Neural cell (in vitro differentiated cells): Measurements from ENCODE around the gene GABBR2. TPM values are rescaled to one million over a fixed set of nuclear protein-coding genes. Genes with fewer than 3 reads are reported as not detected.
A peak's percentile ranks its signal among the peaks of the same experiment; 100 is the strongest.

Experiments
- H2AFZ ChIP-seq: fragments of 200-600, 300-800 bp; sonication (generic), shearing (Covaris generic); 2 replicates; pipeline ENCODE4 v1.6.0; 2014; ENCODE audit warnings: low read depth, mild to moderate bottlenecking, antibody characterized with exemption, low read length, moderate library complexity
- H3F3A ChIP-seq: fragments of 200-600 bp; shearing (Covaris generic); 2 replicates; pipeline ENCODE4 v1.6.1; 2016; ENCODE audit warnings: mild to moderate bottlenecking, moderate library complexity, mixed read lengths, antibody characterized with exemption, low read length; ENCODE audit not compliant: insufficient read depth, poor library complexity, severe bottlenecking
- H3K27ac ChIP-seq: fragments of 200-600, 300-800 bp; sonication (generic), shearing (Covaris generic); 2 replicates; pipeline ENCODE4 v1.5.1; 2014; ENCODE audit warnings: mild to moderate bottlenecking, low read length, moderate library complexity
- H3K27me3 ChIP-seq: fragments of 300-800, 200-600 bp; sonication (generic), shearing (Covaris generic); 2 replicates; pipeline ENCODE4 v1.6.0; 2014; ENCODE audit warnings: mild to moderate bottlenecking, low read depth, low read length, moderate library complexity; ENCODE audit not compliant: insufficient read depth
- H3K36me3 ChIP-seq: fragments of 300-800, 200-600 bp; sonication (generic), shearing (Covaris generic); 2 replicates; pipeline ENCODE4 v1.5.1; 2014; ENCODE audit warnings: mild to moderate bottlenecking, antibody characterized with exemption, low read length, moderate library complexity; ENCODE audit not compliant: insufficient read depth
- H3K4me2 ChIP-seq: fragments of 300-800, 200-600 bp; sonication (generic), shearing (Covaris generic); 2 replicates; pipeline ENCODE4 v1.6.0; 2014; ENCODE audit warnings: mild to moderate bottlenecking, low read length
- H3K4me3 ChIP-seq: fragments of 300-800, 200-600 bp; sonication (generic), shearing (Covaris generic); 2 replicates; pipeline ENCODE4 v1.5.1; 2014; ENCODE audit warnings: mild to moderate bottlenecking, low read length, moderate library complexity
- H3K79me2 ChIP-seq: fragments of 200-600 bp; shearing (Covaris generic); replicated peaks from 2 replicates; pipeline ENCODE4 v1.6.0; 2014; ENCODE audit warnings: mild to moderate bottlenecking, low read length, moderate library complexity; ENCODE audit not compliant: insufficient read depth
- H3K9ac ChIP-seq: fragments of 300-800, 200-600 bp; sonication (generic), shearing (Covaris generic); 2 replicates; pipeline ENCODE4 v1.6.1; 2016; ENCODE audit warnings: mild to moderate bottlenecking, low read length, mixed read lengths
- H3K9me2 ChIP-seq: fragments of 200-600 bp; shearing (Covaris generic); 2 replicates; pipeline ENCODE4 v1.6.1; 2016; ENCODE audit warnings: mild to moderate bottlenecking, low read length, mixed read lengths; ENCODE audit not compliant: insufficient read depth
- H3K9me3 ChIP-seq: fragments of 200-600, 300-800 bp; sonication (generic), shearing (Covaris generic); 2 replicates; pipeline ENCODE4 v1.6.1; 2016; ENCODE audit warnings: mild to moderate bottlenecking, mixed run types, low read length, moderate library complexity, mixed read lengths
- H4K20me1 ChIP-seq: fragments of 200-600 bp; shearing (Covaris generic); 2 replicates; pipeline ENCODE4 v1.6.1; 2016; ENCODE audit warnings: mild to moderate bottlenecking, mixed run types; ENCODE audit not compliant: insufficient read depth
- CTCF ChIP-seq: fragments of 450-650 bp; IDR thresholded peaks from 2 replicates; pipeline ENCODE4 v1.5.1; 2014; ENCODE audit warnings: antibody characterized with exemption, mild to moderate bottlenecking, moderate library complexity; ENCODE audit not compliant: poor library complexity, severe bottlenecking
- EP300 ChIP-seq: fragments of 450-650 bp; conservative IDR thresholded peaks from 2 replicates; pipeline ENCODE4 v1.6.1; 2014; ENCODE audit warnings: antibody characterized with exemption, mild to moderate bottlenecking, moderate library complexity; ENCODE audit not compliant: poor library complexity, severe bottlenecking
- EZH2 ChIP-seq: fragments of 200-600, 300-800 bp; shearing (Covaris generic), sonication (generic); IDR thresholded peaks from 2 replicates; pipeline ENCODE4 v1.6.1; 2014; ENCODE audit warnings: antibody characterized with exemption, low read length, borderline replicate concordance, mild to moderate bottlenecking; ENCODE audit not compliant: insufficient read depth, poor library complexity, severe bottlenecking
- MXI1 ChIP-seq: fragments of 450-650 bp; conservative IDR thresholded peaks from 2 replicates; pipeline ENCODE4 v1.6.1; 2014; ENCODE audit warnings: antibody characterized with exemption, mild to moderate bottlenecking; ENCODE audit not compliant: poor library complexity, severe bottlenecking
- POLR2AphosphoS5 ChIP-seq: IDR thresholded peaks from 2 replicates; pipeline ENCODE4 v1.6.1; 2012
- RAD21 ChIP-seq: fragments of 450-650 bp; conservative IDR thresholded peaks from 2 replicates; pipeline ENCODE4 v1.6.1; 2014; ENCODE audit warnings: antibody characterized with exemption, mild to moderate bottlenecking, moderate library complexity
- REST ChIP-seq: IDR thresholded peaks from 2 replicates; pipeline ENCODE4 v1.6.1; 2012; ENCODE audit warnings: borderline replicate concordance
- SMC3 ChIP-seq: fragments of 450-650 bp; conservative IDR thresholded peaks from 2 replicates; pipeline ENCODE4 v1.6.1; 2014; ENCODE audit warnings: antibody characterized with exemption, mild to moderate bottlenecking, moderate library complexity; ENCODE audit not compliant: poor library complexity
- TAF1 ChIP-seq: IDR thresholded peaks from 2 replicates; pipeline ENCODE4 v1.6.1; 2012; ENCODE audit warnings: low read depth
- polyA plus RNA-seq: library from polyadenylated mRNA; depleted of rRNA; stranded (reverse); fragments of >200 nt; gene quantifications from 2 replicates; pipeline ENCODE4 v1.2.3, GENCODE V29; 2014

The GABBR2 gene
- polyA plus RNA-seq, 1 donor from 2014 or later: 7.1 TPM

GRCh38 chr9:98442114-98442513 lies 266.6 kb downstream of the GABBR2 start:
- H3K4me2 ChIP-seq: no peak overlapping the region
- no peaks in the 10 kb centered on the region for H3K9me3 ChIP-seq
- no peaks in the 10 kb centered on the region for H3K9me2 ChIP-seq

GRCh38 chr9:98438666-98439065 lies 270.1 kb downstream of the GABBR2 start:
- Histone ChIP-seq H3K27ac (no peak overlapping the region), H2AFZ (no peak overlapping the region), H3K4me2 (no peak overlapping the region), H3K9me3 (no peaks in the 10 kb centered on the region), H3K79me2 (no peaks in the 10 kb centered on the region), H3K4me3 (no peak overlapping the region), H3K36me3 (no peaks in the 10 kb centered on the region), H3K9me2 (no peaks in the 10 kb centered on the region), H4K20me1 (no peaks in the 10 kb centered on the region), H3K9ac (no peak overlapping the region), H3F3A (no peaks in the 10 kb centered on the region), H3K27me3 (no peaks in the 10 kb centered on the region)
- TF ChIP-seq REST (no peak), EZH2 (no peak), EP300 (no peak), CTCF (no peak), RAD21 (no peak), TAF1 (no peak), POLR2AphosphoS5 (no peak)

More at GRCh38 chr9:98442114-98442513, 266.6 kb downstream of the GABBR2 start:
- H3K36me3 ChIP-seq: no peaks in the 10 kb centered on the region
- peak overlapping the region; percentile 37 for H3K9ac ChIP-seq
- H3F3A ChIP-seq: no peaks in the 10 kb centered on the region
- H3K4me3 ChIP-seq: peak overlapping the region; percentile 24
- TF ChIP-seq EZH2 (no peak), CTCF (no peak), RAD21 (no peak), EP300 (no peak), REST (no peak), MXI1 (no peak), SMC3 (no peak), TAF1 (no peak), POLR2AphosphoS5 (no peak)
- no peaks in the 10 kb centered on the region for H3K79me2 ChIP-seq
- peak overlapping the region; percentile 58 for H3K27ac ChIP-seq
- no peaks in the 10 kb centered on the region for H4K20me1 ChIP-seq
- no peak overlapping the region for H2AFZ ChIP-seq
- no peaks in the 10 kb centered on the region for H3K27me3 ChIP-seq
